Rectal smooth muscle tissue (tissue), 1 donor: ENCODE results near the gene APBB3.
A peak's percentile ranks its signal among the peaks of the same experiment; 100 is the strongest.
"Not testable (repeated sequence)": the region's sequence is repeated elsewhere in the genome, so short reads cannot be mapped to it uniquely, and the experiment has no call there.

Experiments
- H3K27ac ChIP-seq: one replicate; pipeline ENCODE4 v1.7.0; 2013; ENCODE audit warnings: low read depth, low read length, inconsistent platforms
- H3K27me3 ChIP-seq: one replicate; pipeline ENCODE4 v1.7.0; 2013; ENCODE audit warnings: low read length; ENCODE audit not compliant: control insufficient read depth, insufficient read depth
- H3K36me3 ChIP-seq: one replicate; pipeline ENCODE4 v1.7.0; 2013; ENCODE audit warnings: low read length; ENCODE audit not compliant: control insufficient read depth, insufficient read depth
- H3K4me1 ChIP-seq: one replicate; pipeline ENCODE4 v1.7.0; 2013; ENCODE audit warnings: low read length; ENCODE audit not compliant: control insufficient read depth, insufficient read depth
- H3K4me3 ChIP-seq: one replicate; pipeline ENCODE4 v1.7.0; 2013; ENCODE audit warnings: low read length
- H3K9ac ChIP-seq: one replicate; pipeline ENCODE4 v1.7.0; 2013; ENCODE audit warnings: low read length

The APBB3 gene

GRCh38 chr5:140564196-140565023 is at the start of gene APBB3, which contains the start of gene SLC35A4:
TSS of gene APBB3 (minus strand) at chr5:140564598. CDS start at chr5:140564245, 353 bp downstream.
TSS of gene SLC35A4 (plus strand) at chr5:140564828. CDS start at chr5:140567170, 2,342 bp downstream.
- Histone ChIP-seq H3K4me1 (peaks cover 19% of the 10 kb centered on the region), H3K27me3 (no peaks in the 10 kb centered on the region), H3K27ac (peak within 1 kb of the TSS; percentile 93), H3K36me3 (peaks cover 9% of the 10 kb centered on the region), H3K4me3 (peak within 1 kb of the TSS; percentile 83), H3K9ac (peak within 1 kb of the TSS; percentile 79)

GRCh38 chr5:140611020-140611521 is 46.7 kb upstream of the APBB3 start:
- Histone ChIP-seq H3K4me1 (no peaks in the 10 kb centered on the region), H3K27ac (no peak overlapping the region), H3K4me3 (no peak overlapping the region), H3K9ac (no peak overlapping the region), H3K27me3 (no peaks in the 10 kb centered on the region), H3K36me3 (no peaks in the 10 kb centered on the region)

GRCh38 chr5:140609126-140609525 is 44.7 kb upstream of the APBB3 start:
- Histone ChIP-seq H3K4me3 (no peak overlapping the region), H3K36me3 (no peaks in the 10 kb centered on the region), H3K4me1 (no peaks in the 10 kb centered on the region), H3K9ac (no peak overlapping the region), H3K27ac (peak overlapping the region; percentile 66), H3K27me3 (no peaks in the 10 kb centered on the region)

- Histone ChIP-seq H3K36me3 (no peaks in the 10 kb centered on the region), H3K4me3 (no peak overlapping the region), H3K27ac (peak overlapping the region; percentile 66), H3K27me3 (no peaks in the 10 kb centered on the region), H3K9ac (no peak overlapping the region), H3K4me1 (no peaks in the 10 kb centered on the region)
These were observed 44.3 kb upstream of the APBB3 start for GRCh38 chr5:140608722-140609121.

- H3K36me3 ChIP-seq = no peaks in the 10 kb centered on the region
- no peaks in the 10 kb centered on the region for H3K27me3 ChIP-seq
- H3K27ac ChIP-seq = no peak overlapping the region
- H3K4me3 ChIP-seq = no peak overlapping the region
- no peaks in the 10 kb centered on the region for H3K4me1 ChIP-seq
- no peak overlapping the region for H3K9ac ChIP-seq
These were observed 42.6 kb upstream of the APBB3 start for GRCh38 chr5:140607031-140607430.

- no peak overlapping the region for H3K9ac ChIP-seq
- H3K4me1 ChIP-seq = no peaks in the 10 kb centered on the region
- H3K27me3 ChIP-seq = no peaks in the 10 kb centered on the region
- no peak overlapping the region for H3K4me3 ChIP-seq
- H3K36me3 ChIP-seq = no peaks in the 10 kb centered on the region
- no peak overlapping the region for H3K27ac ChIP-seq
These were observed 41.5 kb upstream of the APBB3 start for GRCh38 chr5:140605879-140606278.

- Histone ChIP-seq H3K9ac (no peak overlapping the region), H3K36me3 (no peaks in the 10 kb centered on the region), H3K4me1 (no peaks in the 10 kb centered on the region), H3K27me3 (no peaks in the 10 kb centered on the region), H3K27ac (no peak overlapping the region), H3K4me3 (no peak overlapping the region)
These were observed 39.3 kb upstream of the APBB3 start for GRCh38 chr5:140603734-140604133.

GRCh38 chr5:140603446-140603698 is 39.0 kb upstream of the APBB3 start:
- H3K36me3 ChIP-seq, H3K27ac ChIP-seq, H3K27me3 ChIP-seq, H3K4me1 ChIP-seq, H3K9ac ChIP-seq, H3K4me3 ChIP-seq: not testable (repeated sequence)

- H3K4me1 ChIP-seq = no peaks in the 10 kb centered on the region
- H3K9ac ChIP-seq = no peak overlapping the region
- H3K36me3 ChIP-seq = no peaks in the 10 kb centered on the region
- no peak overlapping the region for H3K27ac ChIP-seq
- no peak overlapping the region for H3K4me3 ChIP-seq
- H3K27me3 ChIP-seq = no peaks in the 10 kb centered on the region
These were observed 37.7 kb upstream of the APBB3 start for GRCh38 chr5:140602147-140602546.

- H3K36me3 ChIP-seq = no peaks in the 10 kb centered on the region
- H3K4me1 ChIP-seq = no peaks in the 10 kb centered on the region
- no peak overlapping the region for H3K9ac ChIP-seq
- H3K4me3 ChIP-seq = no peak overlapping the region
- H3K27ac ChIP-seq = no peak overlapping the region
- no peaks in the 10 kb centered on the region for H3K27me3 ChIP-seq
These were observed 35.7 kb upstream of the APBB3 start for GRCh38 chr5:140600096-140600495.

- Histone ChIP-seq H3K27ac (no peak overlapping the region), H3K4me1 (no peaks in the 10 kb centered on the region), H3K4me3 (no peak overlapping the region), H3K27me3 (no peaks in the 10 kb centered on the region), H3K9ac (no peak overlapping the region), H3K36me3 (no peaks in the 10 kb centered on the region)
These were observed 34.4 kb upstream of the APBB3 start for GRCh38 chr5:140598836-140599235.

- Histone ChIP-seq H3K4me1 (no peaks in the 10 kb centered on the region), H3K9ac (no peak overlapping the region), H3K36me3 (no peaks in the 10 kb centered on the region), H3K4me3 (no peak overlapping the region), H3K27me3 (no peaks in the 10 kb centered on the region), H3K27ac (no peak overlapping the region)
These were observed 31.9 kb upstream of the APBB3 start for GRCh38 chr5:140596321-140596741.
